GM21447 (cell line): ENCODE data around the gene NPR2.

Source experiments
- ATAC-seq: cut with Tn5 transposase; IDR thresholded peaks from one replicate; pipeline ENCODE4 v1.9.1; 2021; ENCODE audit not compliant: unreplicated experiment

NPR2 gene

GRCh38 chr9:35763181-35763580 is 28.2 kb upstream of the NPR2 start:
- no peak for ATAC-seq

- ATAC-seq = no peak
Measured at GRCh38 chr9:35763803-35764202, 27.6 kb upstream of the NPR2 start.

- no peak for ATAC-seq
Measured at GRCh38 chr9:35766997-35767396, 24.4 kb upstream of the NPR2 start.

GRCh38 chr9:35767458-35767857 is 23.9 kb upstream of the NPR2 start:
- ATAC-seq = no peak

- no peak for ATAC-seq
Measured at GRCh38 chr9:35769763-35770162, 21.6 kb upstream of the NPR2 start.

GRCh38 chr9:35771075-35771433 is 20.3 kb upstream of the NPR2 start:
- ATAC-seq = no peak

- ATAC-seq = no peak
Measured at GRCh38 chr9:35771534-35771933, 19.9 kb upstream of the NPR2 start.

- ATAC-seq = no peak
Measured at GRCh38 chr9:35771943-35772342, 19.4 kb upstream of the NPR2 start.

GRCh38 chr9:35774907-35775635 is 16.3 kb upstream of the NPR2 start:
- no peak for ATAC-seq

GRCh38 chr9:35776018-35776417 is 15.4 kb upstream of the NPR2 start:
- no peak for ATAC-seq

GRCh38 chr9:35778496-35778895 is 12.9 kb upstream of the NPR2 start:
- no peak for ATAC-seq

- ATAC-seq = no peak
Measured at GRCh38 chr9:35781066-35781465, 10.3 kb upstream of the NPR2 start.

GRCh38 chr9:35783418-35783817 is 8.0 kb upstream of the NPR2 start:
- no peak for ATAC-seq

- no peak for ATAC-seq
Measured at GRCh38 chr9:35789541-35789940, 1.9 kb upstream of the NPR2 start.

- no peak for ATAC-seq
Measured at GRCh38 chr9:35790025-35790384, 1.4 kb upstream of the NPR2 start.

GRCh38 chr9:35790385-35791296 is 750 bp upstream of the NPR2 start:
- no peak for ATAC-seq

GRCh38 chr9:35792024-35792813 is 828 bp downstream of the NPR2 start:
- ATAC-seq = no peak

- no peak for ATAC-seq
Measured at GRCh38 chr9:35792826-35793225, 1.4 kb downstream of the NPR2 start.

- no peak for ATAC-seq
Measured at GRCh38 chr9:35793461-35793860, 2.1 kb downstream of the NPR2 start.

- no peak for ATAC-seq
Measured at GRCh38 chr9:35795695-35796094, 4.3 kb downstream of the NPR2 start.

GRCh38 chr9:35797311-35798109 is 6.1 kb downstream of the NPR2 start:
- no peak for ATAC-seq
